HCT116 (cell line): ENCODE measurements around the gene H6PD. TPM values are rescaled to one million over a fixed set of nuclear protein-coding genes. Genes with fewer than 3 reads are reported as not detected.

Experiments used
- ATAC-seq: fragments of 200-7000 bp; cut with Tn5 transposase; 2 replicates; pipeline ENCODE4 v1.9.1; 2020; ENCODE audit warnings: mild to moderate bottlenecking, moderate library complexity
- BruUV-seq: library from RNA; stranded (reverse); fragments of 400-500 nt; replicated peaks from 2 replicates; lab custom pipeline; 2021; lab: Mats Ljungman, UMichigan
- CTCF ChIA-PET: fragments of 300-600 bp; sonication (Branson Sonifier 250); formaldehyde crosslinking; loops from one replicate; lab custom pipeline; 2021; ENCODE audit warnings: antibody characterized with exemption; lab: Charles Lee
- POLR2A ChIA-PET: fragments of 300-600, 350-600 bp; sonication (Branson Sonifier 250); formaldehyde crosslinking; loops from one replicate; lab custom pipeline; 2021; ENCODE audit warnings: antibody characterized with exemption; lab: Charles Lee
- RAD21 ChIA-PET, 2 experiments: fragments of 300-600 bp; sonication (Branson Sonifier 250); formaldehyde crosslinking; loops; one replicate each; lab custom pipeline; 2023; ENCODE audit warnings: low total read pairs in 2 of 2; ENCODE audit not compliant: uncharacterized antibody in 2 of 2, unreplicated experiment in 2 of 2, low non-redundant PET in 1 of 2; lab: Charles Lee
- DNase-seq: peaks from one replicate; pipeline ENCODE4 v3.0.0-alpha.2; 2010; ENCODE audit warnings: low read depth, low spot score
- H2AFZ ChIP-seq: fragments of 200-600 bp; shearing (Covaris generic), sonication (generic); 2 replicates; pipeline ENCODE4 v1.6.1; 2017; ENCODE audit warnings: low read depth, mixed run types, mixed read lengths, antibody characterized with exemption, low read length; ENCODE audit not compliant: poor library complexity, severe bottlenecking
- H3K27ac ChIP-seq: 2 replicates; pipeline ENCODE4 v1.5.1; 2012; ENCODE audit warnings: low read depth, low read length
- H3K27me3 ChIP-seq: fragments of 200-600 bp; sonication (generic); 2 replicates; pipeline ENCODE4 v1.6.1; 2016; ENCODE audit warnings: mixed run types, low read length, mixed read lengths; ENCODE audit not compliant: insufficient read depth
- H3K36me3 ChIP-seq, 2 experiments: fragments of 200-500 bp in 1 of 2; fragments of 200-600 bp in 1 of 2; sonication (Bioruptor generic) in 1 of 2; sonication (generic) in 1 of 2; 2 replicates each; pipeline versions ENCODE4 v1.5.1 to v1.6.1; 2014 to 2016; ENCODE audit warnings: low read length in 2 of 2, inconsistent platforms in 1 of 2, mixed read lengths in 1 of 2, mixed run types in 1 of 2; ENCODE audit not compliant: insufficient read depth in 2 of 2, control insufficient read depth in 1 of 2
- H3K4me1 ChIP-seq, 2 experiments: fragments of 200-600 bp in 1 of 2; sonication (generic) in 1 of 2; 2 replicates each; pipeline versions ENCODE4 v1.5.1 to v1.6.1; 2012 to 2017; ENCODE audit warnings: low read length in 2 of 2, inconsistent platforms in 1 of 2, mild to moderate bottlenecking in 1 of 2, mixed read lengths in 1 of 2, mixed run types in 1 of 2, moderate library complexity in 1 of 2; ENCODE audit not compliant: insufficient read depth in 2 of 2, control insufficient read depth in 1 of 2
- H3K4me2 ChIP-seq: fragments of 200-600 bp; sonication (generic); 2 replicates; pipeline ENCODE4 v1.6.1; 2017; ENCODE audit warnings: mixed run types, low read length, mixed read lengths
- H3K4me3 ChIP-seq, 2 experiments: fragments of 200-600 bp in 1 of 2; sonication (generic) in 1 of 2; replicated peaks in 1 of 2; 2 replicates each; pipeline ENCODE4 v1.5.1; 2011 to 2016; ENCODE audit warnings: low read length in 2 of 2, control low read depth in 1 of 2, low read depth in 1 of 2, mild to moderate bottlenecking in 1 of 2, mixed read lengths in 1 of 2, mixed run types in 1 of 2
- H3K79me2 ChIP-seq: fragments of 200-600 bp; sonication (generic); 2 replicates; pipeline ENCODE4 v1.6.1; 2017; ENCODE audit warnings: mild to moderate bottlenecking, mixed run types, low read length, moderate library complexity, mixed read lengths; ENCODE audit not compliant: insufficient read depth
- H3K9ac ChIP-seq: fragments of 200-600 bp; sonication (generic); 2 replicates; pipeline ENCODE4 v1.6.1; 2016; ENCODE audit warnings: low read length, mixed read lengths
- H3K9me2 ChIP-seq: fragments of 200-600 bp; sonication (generic), shearing (Covaris generic); 2 replicates; pipeline ENCODE4 v1.6.1; 2017; ENCODE audit warnings: mixed run types, mild to moderate bottlenecking, moderate library complexity; ENCODE audit not compliant: insufficient read depth
- H3K9me3 ChIP-seq, 2 experiments: fragments of 200-500 bp in 1 of 2; fragments of 200-600 bp in 1 of 2; sonication (Bioruptor generic) in 1 of 2; sonication (generic) in 1 of 2; 2 replicates each; pipeline ENCODE4 v1.6.1; 2014 to 2017; ENCODE audit warnings: low read length in 2 of 2, mixed read lengths in 2 of 2, inconsistent platforms in 1 of 2, low read depth in 1 of 2, mild to moderate bottlenecking in 1 of 2, mixed run types in 1 of 2, moderate library complexity in 1 of 2; ENCODE audit not compliant: control insufficient read depth in 1 of 2, insufficient read depth in 1 of 2
- H4K20me1 ChIP-seq: fragments of 200-600 bp; sonication (generic), shearing (Covaris generic); 2 replicates; pipeline ENCODE4 v1.6.1; 2017; ENCODE audit warnings: mixed run types, mild to moderate bottlenecking, moderate library complexity; ENCODE audit not compliant: insufficient read depth
- CBX3 ChIP-seq: IDR thresholded peaks from 2 replicates; pipeline ENCODE4 v1.6.1; 2012; ENCODE audit warnings: low read depth
- CEBPB ChIP-seq: IDR thresholded peaks from 2 replicates; pipeline ENCODE4 v1.6.1; 2012; ENCODE audit warnings: low read depth
- EGR1 ChIP-seq: IDR thresholded peaks from 2 replicates; pipeline ENCODE4 v1.6.1; 2012; ENCODE audit warnings: low read depth
- ELF1 ChIP-seq: IDR thresholded peaks from 2 replicates; pipeline ENCODE4 v1.6.1; 2012; ENCODE audit warnings: low read depth, borderline replicate concordance
- FOSL1 ChIP-seq: IDR thresholded peaks from 2 replicates; pipeline ENCODE4 v1.6.1; 2012; ENCODE audit warnings: low read depth
- POLR2AphosphoS5 ChIP-seq: IDR thresholded peaks from 2 replicates; pipeline ENCODE4 v1.6.1; 2011; ENCODE audit warnings: mild to moderate bottlenecking, low read depth, low read length, moderate library complexity
- RAD21 ChIP-seq: IDR thresholded peaks from 2 replicates; pipeline ENCODE4 v1.6.1; 2012; ENCODE audit warnings: low read depth, mild to moderate bottlenecking
- SIN3A ChIP-seq: IDR thresholded peaks from 2 replicates; pipeline ENCODE4 v1.6.1; 2012; ENCODE audit warnings: low read depth
- SP1 ChIP-seq: IDR thresholded peaks from 2 replicates; pipeline ENCODE4 v1.6.1; 2012; ENCODE audit warnings: low read depth
- SRF ChIP-seq: IDR thresholded peaks from 2 replicates; pipeline ENCODE4 v1.6.1; 2012; ENCODE audit warnings: low read depth
- ZFX ChIP-seq: fragments of 450-650 bp; IDR thresholded peaks from 2 replicates; pipeline ENCODE4 v1.6.1; 2017
- intact Hi-C: fragments of 100-400 bp; cut with micrococcal nuclease; formaldehyde crosslinking; loops from 2 replicates; pipeline ENCODE4 v1.10.0; 2022
- total RNA-seq: library from RNA; stranded (reverse); gene quantifications from one replicate; pipeline ENCODE4 v1.2.1, GENCODE V29; 2021; ENCODE audit not compliant: unreplicated experiment
- TF ChIP-seq, protein P1 (sequence below): IDR thresholded peaks from 2 replicates; pipeline ENCODE4 v1.6.1; 2012
- TF ChIP-seq, protein P2 (sequence below), 3 experiments: fragments of 200-600 bp in 1 of 3; sonication (generic) in 1 of 3; IDR thresholded peaks in 2 of 3; conservative IDR thresholded peaks in 1 of 3; 2 replicates each; pipeline ENCODE4 v1.5.1; 2012 to 2017; ENCODE audit warnings: low read depth in 2 of 3, low read length in 2 of 3, antibody characterized with exemption in 1 of 3, borderline replicate concordance in 1 of 3, control low read depth in 1 of 3, mild to moderate bottlenecking in 1 of 3, mixed read lengths in 1 of 3, mixed run types in 1 of 3, moderate library complexity in 1 of 3; ENCODE audit not compliant: insufficient read depth in 1 of 3
- TF ChIP-seq, protein P3 (sequence below): IDR thresholded peaks from 2 replicates; pipeline ENCODE4 v1.6.1; 2011; ENCODE audit warnings: mild to moderate bottlenecking, low read length, moderate library complexity; ENCODE audit not compliant: insufficient replicate concordance; ENCODE audit errors: extremely low read depth

The H6PD gene
- total RNA-seq, 1 experiment from 2014 or later: 16.2 TPM

DNA sequence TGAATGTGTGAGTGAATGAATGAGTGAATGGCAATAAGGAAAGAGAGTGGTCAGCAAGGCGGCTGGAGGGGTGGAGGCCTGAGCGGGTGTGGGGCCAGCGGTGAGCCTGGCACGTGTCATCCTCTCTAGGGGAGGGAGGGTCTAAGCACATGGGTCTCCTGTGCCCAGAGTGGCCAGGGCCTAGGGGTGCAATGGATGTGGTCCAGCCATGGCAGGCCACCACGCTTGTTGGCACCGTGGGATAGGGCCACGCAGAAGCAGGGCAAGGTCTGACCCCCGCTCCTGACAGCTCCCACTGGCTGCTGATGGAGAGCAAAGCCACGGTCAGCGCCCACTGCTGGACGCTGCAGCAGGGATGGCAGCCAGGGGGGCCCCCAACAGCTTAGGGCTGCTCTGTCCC lies 38.6 kb downstream of the H6PD start:
- Histone ChIP-seq H3K79me2 (no peaks in the 10 kb centered on the region), H3K9ac (no peak overlapping the region), H3K36me3 (no peaks in the 10 kb centered on the region), H3K27me3 (no peaks in the 10 kb centered on the region), H3K27ac (no peak overlapping the region), H2AFZ (no peak overlapping the region), H3K4me2 (no peak overlapping the region), H3K9me2 (no peaks in the 10 kb centered on the region), H4K20me1 (no peaks in the 10 kb centered on the region), H3K4me1 (peaks cover 26 to 28% of the 10 kb centered on the region in 2 experiments), H3K4me3 (no peak overlapping the region), H3K9me3 (no peaks in the 10 kb centered on the region)
- ChIA-PET RAD21 (no interaction called here), POLR2A (no interaction called here), CTCF (interaction anchor here (1.2 kb wide), 2 partner anchors 16 to 218 kb away, joined by 3 read pairs; no protein-coding TSS in a partner anchor)
- TF ChIP-seq, protein P1, sequence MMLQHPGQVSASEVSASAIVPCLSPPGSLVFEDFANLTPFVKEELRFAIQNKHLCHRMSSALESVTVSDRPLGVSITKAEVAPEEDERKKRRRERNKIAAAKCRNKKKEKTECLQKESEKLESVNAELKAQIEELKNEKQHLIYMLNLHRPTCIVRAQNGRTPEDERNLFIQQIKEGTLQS: no peak
- TF ChIP-seq CEBPB (no peak), SIN3A (no peak)
- TF ChIP-seq, protein P2, sequence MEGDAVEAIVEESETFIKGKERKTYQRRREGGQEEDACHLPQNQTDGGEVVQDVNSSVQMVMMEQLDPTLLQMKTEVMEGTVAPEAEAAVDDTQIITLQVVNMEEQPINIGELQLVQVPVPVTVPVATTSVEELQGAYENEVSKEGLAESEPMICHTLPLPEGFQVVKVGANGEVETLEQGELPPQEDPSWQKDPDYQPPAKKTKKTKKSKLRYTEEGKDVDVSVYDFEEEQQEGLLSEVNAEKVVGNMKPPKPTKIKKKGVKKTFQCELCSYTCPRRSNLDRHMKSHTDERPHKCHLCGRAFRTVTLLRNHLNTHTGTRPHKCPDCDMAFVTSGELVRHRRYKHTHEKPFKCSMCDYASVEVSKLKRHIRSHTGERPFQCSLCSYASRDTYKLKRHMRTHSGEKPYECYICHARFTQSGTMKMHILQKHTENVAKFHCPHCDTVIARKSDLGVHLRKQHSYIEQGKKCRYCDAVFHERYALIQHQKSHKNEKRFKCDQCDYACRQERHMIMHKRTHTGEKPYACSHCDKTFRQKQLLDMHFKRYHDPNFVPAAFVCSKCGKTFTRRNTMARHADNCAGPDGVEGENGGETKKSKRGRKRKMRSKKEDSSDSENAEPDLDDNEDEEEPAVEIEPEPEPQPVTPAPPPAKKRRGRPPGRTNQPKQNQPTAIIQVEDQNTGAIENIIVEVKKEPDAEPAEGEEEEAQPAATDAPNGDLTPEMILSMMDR (IDR thresholded peaks at IDR 0.05 in 2 of 3, conservative IDR thresholded peaks at IDR 0.05 in 1 of 3; ENCODE audit: borderline replicate concordance in 1 of 3, insufficient read depth in 1 of 3, low read depth in 2 of 3, low read length in 2 of 3): peak in 1 of 3 experiments; percentile 16; a peak in 1 of 6 replicates
- intact Hi-C loops: no loop called here
- ATAC-seq (no peak), DNase-seq (no peak)
- no TSS peak for BruUV-seq

DNA sequence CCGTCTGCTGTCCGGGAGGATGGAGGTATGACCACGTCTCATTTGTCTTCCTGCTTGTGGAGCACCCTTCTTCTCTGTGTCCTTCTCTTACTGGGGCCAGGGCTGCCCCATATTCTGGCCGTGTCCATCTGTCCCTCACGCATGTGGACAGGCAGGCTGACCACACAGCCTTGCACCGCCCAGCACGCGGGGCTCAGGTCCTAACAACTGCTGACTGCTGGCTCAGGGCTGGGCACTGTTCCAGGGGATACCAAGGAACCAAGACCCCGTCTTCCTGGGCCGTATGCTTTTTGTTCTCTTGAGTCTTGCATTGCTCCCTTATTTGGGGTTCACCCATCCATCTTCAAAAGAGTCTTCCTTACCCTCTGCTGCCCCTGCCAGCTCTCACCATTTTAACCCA lies 40.6 kb downstream of the H6PD start:
- Histone ChIP-seq H3K36me3 (no peaks in the 10 kb centered on the region), H3K4me1 (peaks cover 36 to 44% of the 10 kb centered on the region in 2 experiments), H3K4me2 (peak overlapping the region; percentile 59), H3K4me3 (peak overlapping the region in 1 of 2 experiments; percentile 26; a peak in 1 of 4 replicates), H3K79me2 (no peaks in the 10 kb centered on the region), H3K9me3 (no peaks in the 10 kb centered on the region), H3K9ac (no peak overlapping the region), H3K27me3 (no peaks in the 10 kb centered on the region), H4K20me1 (no peaks in the 10 kb centered on the region), H3K27ac (no peak overlapping the region; the same call in 1 of the 2 replicates), H3K9me2 (no peaks in the 10 kb centered on the region), H2AFZ (no peak overlapping the region)
- DNase-seq (no peak), ATAC-seq (peak; percentile 9)
- ChIA-PET RAD21 (no interaction called here), POLR2A (no interaction called here), CTCF (interaction anchor here (1.0 to 1.3 kb wide), 3 partner anchors 8 to 216 kb away, joined by 7 to 8 read pairs (median 8); no protein-coding TSS in a partner anchor)
- intact Hi-C loops: no loop called here
- no TSS peak for BruUV-seq
- TF ChIP-seq SP1 (no peak), RAD21 (no peak), EGR1 (no peak), CBX3 (no peak), CEBPB (no peak), ZFX (no peak), FOSL1 (no peak), POLR2AphosphoS5 (no peak), SIN3A (no peak), SRF (no peak), ELF1 (no peak)
- TF ChIP-seq, protein P2 (IDR thresholded peaks at IDR 0.05 in 2 of 3, conservative IDR thresholded peaks at IDR 0.05 in 1 of 3; ENCODE audit: borderline replicate concordance in 1 of 3, insufficient read depth in 1 of 3, low read depth in 2 of 3, low read length in 2 of 3): no peak
- TF ChIP-seq, protein P3, sequence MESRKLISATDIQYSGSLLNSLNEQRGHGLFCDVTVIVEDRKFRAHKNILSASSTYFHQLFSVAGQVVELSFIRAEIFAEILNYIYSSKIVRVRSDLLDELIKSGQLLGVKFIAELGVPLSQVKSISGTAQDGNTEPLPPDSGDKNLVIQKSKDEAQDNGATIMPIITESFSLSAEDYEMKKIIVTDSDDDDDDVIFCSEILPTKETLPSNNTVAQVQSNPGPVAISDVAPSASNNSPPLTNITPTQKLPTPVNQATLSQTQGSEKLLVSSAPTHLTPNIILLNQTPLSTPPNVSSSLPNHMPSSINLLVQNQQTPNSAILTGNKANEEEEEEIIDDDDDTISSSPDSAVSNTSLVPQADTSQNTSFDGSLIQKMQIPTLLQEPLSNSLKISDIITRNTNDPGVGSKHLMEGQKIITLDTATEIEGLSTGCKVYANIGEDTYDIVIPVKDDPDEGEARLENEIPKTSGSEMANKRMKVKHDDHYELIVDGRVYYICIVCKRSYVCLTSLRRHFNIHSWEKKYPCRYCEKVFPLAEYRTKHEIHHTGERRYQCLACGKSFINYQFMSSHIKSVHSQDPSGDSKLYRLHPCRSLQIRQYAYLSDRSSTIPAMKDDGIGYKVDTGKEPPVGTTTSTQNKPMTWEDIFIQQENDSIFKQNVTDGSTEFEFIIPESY: no peak
